Aorta (tissue), 5 donors: Measurements from ENCODE around the gene FAM110D. TPM values are rescaled to one million over a fixed set of nuclear protein-coding genes. Genes with fewer than 3 reads are reported as not detected.

ENCODE experiments used
- ATAC-seq: fragments of 200-7000 bp; cut with Tn5 transposase; one replicate; pipeline ENCODE4 v1.9.1; 2022; ENCODE audit warnings: moderate library complexity; ENCODE audit not compliant: low FRiP score
- DNase-seq, 2 donors: peaks; one replicate each; pipeline ENCODE4 v3.0.0-alpha.2; 2020
- H3K27ac ChIP-seq, 2 donors: one replicate each; pipeline ENCODE4 v1.5.1; 2013; ENCODE audit warnings: low read length in 2 of 2, mild to moderate bottlenecking in 2 of 2, moderate library complexity in 2 of 2, control low read depth in 1 of 2, inconsistent platforms in 1 of 2, low read depth in 1 of 2
- H3K27me3 ChIP-seq, 2 donors: one replicate each; pipeline ENCODE4 v1.6.1; 2013; ENCODE audit warnings: control low read depth in 1 of 2, low read length in 1 of 2, mild to moderate bottlenecking in 1 of 2, moderate library complexity in 1 of 2; ENCODE audit not compliant: insufficient read depth in 2 of 2, control insufficient read depth in 1 of 2
- H3K36me3 ChIP-seq, 2 donors: one replicate each; pipeline ENCODE4 v1.6.1; 2013; ENCODE audit warnings: control low read depth in 1 of 2, low read length in 1 of 2, mild to moderate bottlenecking in 1 of 2; ENCODE audit not compliant: insufficient read depth in 2 of 2, control insufficient read depth in 1 of 2
- H3K4me1 ChIP-seq, 2 donors: one replicate each; pipeline ENCODE4 v1.6.1; 2013; ENCODE audit warnings: low read length in 2 of 2, control low read depth in 1 of 2, mild to moderate bottlenecking in 1 of 2, moderate library complexity in 1 of 2; ENCODE audit not compliant: insufficient read depth in 2 of 2, control insufficient read depth in 1 of 2
- H3K4me3 ChIP-seq, 2 donors: one replicate each; pipeline ENCODE4 v1.5.1; 2013; ENCODE audit warnings: low read length in 2 of 2, control low read depth in 1 of 2, mild to moderate bottlenecking in 1 of 2
- H3K9me3 ChIP-seq: one replicate; pipeline ENCODE4 v1.6.1; 2013; ENCODE audit warnings: mild to moderate bottlenecking, low read length; ENCODE audit not compliant: control insufficient read depth
- WGBS, 2 donors: extraction: QIAGEN DNeasy Blood & Tissue Kit; methylation state at CpG; one replicate each; pipeline ENCODE4 v1.1.7; 2013; 5-methylcytosine and 5-hydroxymethylcytosine counted together
- intact Hi-C, 2 donors: fragments of 100-400 bp; cut with DNase I; formaldehyde crosslinking; loops; one replicate each; pipeline versions ENCODE4 v1.14.2 to v1.15.0; 2022
- polyA plus RNA-seq, 2 donors: library from polyadenylated mRNA; stranded (reverse); fragments of 200-250 nt; gene quantifications; one replicate each; pipeline ENCODE4 v1.2.3, GENCODE V29; 2013
- total RNA-seq, 2 donors: library from RNA; stranded (reverse); fragmentation: NEBNext Ultra II Directional; extraction: Animal tissue kit (Norgen Biotek cat#: 25700); gene quantifications; one replicate each; pipeline ENCODE4 v1.2.1, GENCODE V29; 2021
- donor health status: healthy with polysubstance abuse.
- donor health status: Bipolar disorder and iron deficiency.
- donor health status: DM: no; HTN: no; CAD: no.
- donor health status: DM: no; HTN: no; CAD: no.
- donor health status: DM: yes; HTN: yes; CAD: no.

Gene FAM110D
- total and polyA plus RNA-seq, 4 donors, result 0.25 to 15.7 (median 3.2) TPM

GRCh38 chr1:26189331-26189730 lies 30.5 kb downstream of the FAM110D start:
- Histone ChIP-seq H3K4me1 (no peaks in the 10 kb centered on the region), H3K27ac (no peak overlapping the region), H3K4me3 (no peak overlapping the region), H3K9me3 (no peaks in the 10 kb centered on the region), H3K36me3 (no peaks in the 10 kb centered on the region), H3K27me3 (no peaks in the 10 kb centered on the region)
- DNase-seq (no peak), ATAC-seq (no peak)
- intact Hi-C loops, result no loop called here
- 75 to 77% methylated on average over 6 of the region's 6 CpGs for WGBS, 2 donors

GRCh38 chr1:26189751-26190275 lies 30.9 kb downstream of the FAM110D start:
- H3K4me1 ChIP-seq, result no peaks in the 10 kb centered on the region
- 76 to 87% methylated on average over 7 of the region's 7 CpGs for WGBS, 2 donors
- H3K36me3 ChIP-seq, result no peaks in the 10 kb centered on the region
- H3K27ac ChIP-seq, result no peak overlapping the region
- ATAC-seq (no peak), DNase-seq (no peak)
- H3K9me3 ChIP-seq, result no peaks in the 10 kb centered on the region
- intact Hi-C loops, result no loop called here
- H3K4me3 ChIP-seq, result no peak overlapping the region
- H3K27me3 ChIP-seq, result no peaks in the 10 kb centered on the region

DNA sequence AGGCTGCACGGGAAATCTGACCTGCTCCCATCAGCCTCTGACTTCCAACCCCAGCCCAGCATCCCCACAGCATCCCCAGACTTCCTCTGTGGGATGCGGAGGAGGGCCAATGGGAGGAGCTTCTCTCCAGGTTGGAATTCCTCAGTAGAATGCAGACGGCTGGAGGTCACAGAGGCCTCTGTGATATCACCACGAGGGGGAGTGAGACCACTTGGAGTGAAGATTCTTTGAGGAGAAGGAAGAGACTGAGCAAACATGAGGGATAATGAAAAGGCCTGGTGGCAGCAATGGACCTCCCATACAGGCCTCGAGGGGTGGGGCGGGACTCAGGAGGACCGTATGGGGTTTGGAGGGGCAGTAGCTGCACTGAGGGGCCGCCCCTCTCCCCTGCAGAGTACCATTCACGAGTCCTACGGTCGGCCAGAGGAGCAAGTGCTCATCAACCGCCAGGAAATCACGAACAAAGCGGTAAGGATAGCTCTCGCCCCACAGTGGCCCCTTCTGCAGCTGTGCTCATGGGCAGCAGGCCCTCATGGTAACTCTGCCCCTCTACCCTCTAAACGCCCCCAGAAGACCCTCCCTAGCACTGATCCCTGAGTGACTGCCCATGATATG lies 31.6 kb downstream of the FAM110D start, which contains the start of gene CATSPER4:
Gene CATSPER4, plus strand, starts transcription at position 230 of the 615 bp plus-strand sequence. Its CDS starts 26 bp downstream, at position 256.
- ATAC-seq, result no peak
- WGBS, 2 donors, result 48 to 57% methylated on average over 16 of the region's 16 CpGs
- intact Hi-C loops, result no loop called here

DNA sequence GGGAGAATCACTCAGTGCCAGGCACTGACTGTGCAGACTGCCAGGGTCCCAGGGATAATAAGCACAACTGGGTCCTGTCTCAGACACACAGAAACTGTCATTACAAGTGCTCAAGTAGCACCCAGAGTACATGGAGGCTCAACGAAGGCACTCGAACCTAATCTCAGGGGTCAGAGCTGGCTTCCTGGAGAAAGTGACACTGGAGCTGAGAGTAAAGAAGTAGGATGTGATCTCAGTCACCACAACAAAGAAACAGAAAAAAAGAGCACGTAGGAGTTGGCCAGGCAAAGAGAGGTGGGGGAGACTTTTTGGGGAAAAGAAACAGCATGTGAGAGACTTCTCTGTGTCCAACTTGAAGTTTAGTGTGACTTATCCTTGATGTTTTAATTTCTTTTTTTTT lies 32.9 kb downstream of the FAM110D start:
- WGBS, 2 donors, result 60 to 63% methylated on average over 3 of the region's 3 CpGs
- intact Hi-C loops, result no loop called here
- DNase-seq, result no peak
- Histone ChIP-seq H3K27me3 (no peaks in the 10 kb centered on the region), H3K4me1 (no peaks in the 10 kb centered on the region), H3K4me3 (no peak overlapping the region), H3K9me3 (no peaks in the 10 kb centered on the region), H3K27ac (no peak overlapping the region), H3K36me3 (no peaks in the 10 kb centered on the region)
- ATAC-seq, result no peak

More for the DNA sequence above, 31.6 kb downstream of the FAM110D start, which contains the start of gene CATSPER4:
- Histone ChIP-seq H3K27me3 (no peaks in the 10 kb centered on the region), H3K36me3 (no peaks in the 10 kb centered on the region), H3K4me3 (no peak within 1 kb of the TSS), H3K9me3 (no peaks in the 10 kb centered on the region), H3K4me1 (no peaks in the 10 kb centered on the region), H3K27ac (no peak within 1 kb of the TSS)
- DNase-seq, result no peak

DNA sequence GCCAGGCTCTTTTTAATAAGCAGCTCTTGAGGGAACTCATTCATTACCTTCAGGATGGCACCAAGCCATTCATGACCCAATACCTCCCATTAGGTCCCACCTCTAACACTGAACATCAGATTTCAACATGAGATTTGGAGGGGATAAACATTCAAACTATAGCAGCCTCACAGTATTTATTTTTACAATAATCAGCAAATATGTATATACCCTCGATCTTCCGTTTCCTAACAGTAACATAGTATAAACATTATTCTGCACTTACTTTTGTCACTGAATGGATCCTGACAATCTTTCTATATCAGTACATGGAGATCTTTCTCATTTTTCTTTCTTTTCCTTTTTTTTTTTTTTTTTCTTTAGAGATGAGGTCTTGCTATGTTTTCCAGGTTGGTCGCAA lies 36.9 kb downstream of the FAM110D start:
- no peak overlapping the region for H3K4me3 ChIP-seq
- no peaks in the 10 kb centered on the region for H3K9me3 ChIP-seq
- no peaks in the 10 kb centered on the region for H3K4me1 ChIP-seq
- ATAC-seq (no peak), DNase-seq (no peak)
- no peaks in the 10 kb centered on the region for H3K27me3 ChIP-seq
- no peaks in the 10 kb centered on the region for H3K36me3 ChIP-seq
- intact Hi-C loops, result no loop called here
- WGBS, 2 donors, result 54 to 59% methylated on average over 3 of the region's 3 CpGs
- no peak overlapping the region for H3K27ac ChIP-seq

DNA sequence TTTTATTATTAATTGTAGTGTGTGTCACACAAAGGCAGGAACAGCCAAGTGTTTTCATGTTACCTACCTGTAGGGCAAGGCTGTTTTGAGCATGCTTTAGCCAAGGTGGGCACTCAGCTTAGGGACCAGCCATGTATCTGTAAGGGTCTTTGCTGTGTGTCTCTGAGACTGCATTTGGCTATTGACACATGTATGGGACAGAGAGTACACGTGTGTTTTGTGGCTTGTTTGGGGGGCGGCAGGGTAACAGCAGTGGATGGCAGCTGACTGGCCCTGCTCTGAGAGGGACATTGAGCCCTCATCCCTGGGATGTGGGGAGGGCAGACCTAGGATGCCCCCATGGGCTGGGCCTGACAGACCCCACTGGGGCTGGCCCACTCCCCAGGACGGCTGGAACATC lies 38.4 kb downstream of the FAM110D start:
- ATAC-seq (no peak), DNase-seq (no peak)
- intact Hi-C loops, result no loop called here
- H3K36me3 ChIP-seq, result no peaks in the 10 kb centered on the region
- no peaks in the 10 kb centered on the region for H3K27me3 ChIP-seq
- H3K4me1 ChIP-seq, result no peaks in the 10 kb centered on the region
- WGBS, 2 donors, result 89 to 93% methylated on average over 3 of the region's 3 CpGs
- no peak overlapping the region for H3K27ac ChIP-seq
- H3K9me3 ChIP-seq, result no peaks in the 10 kb centered on the region
- no peak overlapping the region for H3K4me3 ChIP-seq

DNA sequence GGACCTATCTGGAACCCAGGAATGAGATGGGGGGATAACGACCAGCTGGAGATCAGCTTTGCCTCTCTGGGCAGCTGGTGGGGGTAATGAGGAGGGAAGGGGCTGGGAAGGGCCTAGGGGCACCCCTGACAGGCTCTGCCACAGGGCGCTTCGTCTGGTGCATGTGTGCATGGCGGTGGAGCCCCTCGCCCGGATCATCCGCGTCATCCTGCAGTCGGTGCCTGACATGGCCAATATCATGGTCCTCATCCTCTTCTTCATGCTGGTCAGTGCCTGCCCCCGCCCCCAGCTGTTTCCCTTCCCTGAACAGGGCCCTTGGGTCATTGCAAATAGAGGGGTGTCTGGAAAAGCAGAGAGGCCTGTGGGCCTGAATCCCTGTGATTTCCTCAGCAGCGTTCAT lies 38.9 kb downstream of the FAM110D start:
- H3K36me3 ChIP-seq, result no peaks in the 10 kb centered on the region
- ATAC-seq (no peak), DNase-seq (no peak)
- whole genome bisulfite sequencing, 2 donors, result 82 to 91% methylated on average over 8 to 11 of the region's 11 CpGs
- H3K4me3 ChIP-seq, result no peak overlapping the region
- no peaks in the 10 kb centered on the region for H3K9me3 ChIP-seq
- H3K27ac ChIP-seq, result no peak overlapping the region
- no peaks in the 10 kb centered on the region for H3K4me1 ChIP-seq
- intact Hi-C loops, result no loop called here
- no peaks in the 10 kb centered on the region for H3K27me3 ChIP-seq

DNA sequence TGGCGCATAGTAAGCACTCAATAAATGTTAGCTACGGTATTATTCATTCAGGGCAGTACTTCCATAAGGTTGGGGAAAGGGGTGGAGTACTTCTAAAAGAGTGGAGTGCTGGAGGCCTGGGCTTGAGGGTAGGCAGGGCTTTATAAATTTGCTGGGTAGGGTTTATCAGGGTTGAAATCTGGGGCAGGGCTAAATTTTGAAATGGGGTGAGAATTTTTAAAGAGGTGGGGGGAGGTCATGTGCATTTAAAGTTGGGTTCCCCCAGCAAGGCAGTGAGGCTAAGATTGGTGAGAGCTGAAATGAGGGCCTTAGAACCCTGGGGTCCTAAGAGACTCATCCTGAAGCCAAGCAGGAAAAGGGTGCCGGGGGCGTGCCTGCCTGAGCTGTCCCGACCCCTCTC lies 41.5 kb downstream of the FAM110D start:
- 93 to 96% methylated on average over 5 of the region's 5 CpGs for WGBS, 2 donors
- no peaks in the 10 kb centered on the region for H3K4me1 ChIP-seq
- DNase-seq (no peak), ATAC-seq (no peak)
- no peaks in the 10 kb centered on the region for H3K27me3 ChIP-seq
- no peaks in the 10 kb centered on the region for H3K36me3 ChIP-seq
- H3K4me3 ChIP-seq, result no peak overlapping the region
- intact Hi-C loops, result no loop called here
- no peaks in the 10 kb centered on the region for H3K9me3 ChIP-seq
- no peak overlapping the region for H3K27ac ChIP-seq

- intact Hi-C loops, result no loop called here
Measured at GRCh38 chr1:26203642-26204318, 44.9 kb downstream of the FAM110D start.

More at GRCh38 chr1:26203642-26204318, 44.9 kb downstream of the FAM110D start:
- H3K27me3 ChIP-seq, result no peaks in the 10 kb centered on the region
- H3K36me3 ChIP-seq, result no peaks in the 10 kb centered on the region
- no peaks in the 10 kb centered on the region for H3K9me3 ChIP-seq
- H3K27ac ChIP-seq, result no peak overlapping the region
- H3K4me1 ChIP-seq, result no peaks in the 10 kb centered on the region
- H3K4me3 ChIP-seq, result no peak overlapping the region
- 66 to 73% methylated on average over 9 of the region's 9 CpGs for WGBS, 2 donors
- DNase-seq (no peak), ATAC-seq (no peak)
